Gastrocnemius medialis (tissue), 4 donors: ENCODE measurements around the gene LENG1. TPM values are rescaled to one million over a fixed set of nuclear protein-coding genes. Genes with fewer than 3 reads are reported as not detected.
"Not testable (repeated sequence)": the region's sequence is repeated elsewhere in the genome, so short reads cannot be mapped to it uniquely, and the experiment has no call there.

Experiments used
- ATAC-seq, 2 donors: fragments of 150-250 bp; one replicate each; pipeline ENCODE4 v1.9.1; 2016
- DNase-seq, 2 donors: peaks; one replicate each; pipeline ENCODE4 v3.0.0-alpha.2; 2019
- H3K27ac ChIP-seq, 4 donors: fragments of 200-600 bp; sonication (generic); 1 replicate in 1 of 4; 2 replicates in 3 of 4; pipeline ENCODE4 v1.5.1; 2016 to 2018; ENCODE audit warnings: mild to moderate bottlenecking in 2 of 4, moderate library complexity in 1 of 4
- H3K27me3 ChIP-seq, 3 donors: fragments of 200-600 bp; sonication (generic) in 2 of 3; 1 replicate in 1 of 3; 2 replicates in 2 of 3; pipeline versions ENCODE4 v1.5.1 to v1.6.0; 2016 to 2019; ENCODE audit warnings: mild to moderate bottlenecking in 1 of 3, moderate library complexity in 1 of 3
- H3K36me3 ChIP-seq, 2 donors: fragments of 200-600 bp; sonication (generic) in 1 of 2; one replicate each; pipeline ENCODE4 v1.5.1; 2017 to 2018
- H3K4me1 ChIP-seq, 2 donors: fragments of 200-600 bp; sonication (generic) in 1 of 2; one replicate each; pipeline ENCODE4 v1.5.1; 2016 to 2017; ENCODE audit warnings: mild to moderate bottlenecking in 2 of 2
- H3K4me3 ChIP-seq, 4 donors: fragments of 200-600 bp; sonication (generic) in 3 of 4; 1 replicate in 1 of 4; 2 replicates in 3 of 4; pipeline ENCODE4 v1.5.1; 2016 to 2019; ENCODE audit warnings: mild to moderate bottlenecking in 2 of 4
- H3K9me3 ChIP-seq, 3 donors: fragments of 200-600 bp; sonication (generic) in 2 of 3; 1 replicate in 1 of 3; 2 replicates in 2 of 3; pipeline ENCODE4 v1.5.1; 2016 to 2019
- POLR2A ChIP-seq, 2 donors: fragments of 450-650 bp; IDR thresholded peaks; one replicate each; pipeline ENCODE4 v1.6.1; 2017; ENCODE audit warnings: antibody characterized with exemption in 2 of 2, mild to moderate bottlenecking in 2 of 2, moderate library complexity in 2 of 2
- in situ Hi-C, 4 donors: fragments of 200-750 bp; cut with MboI; loops; one replicate each; pipeline versions ENCODE4 v1.15.0 to v1.8.0; 2017; ENCODE audit warnings: low sequenced_read_pairs in 4 of 4
- intact Hi-C: fragments of 100-400 bp; cut with DNase I; formaldehyde crosslinking; loops from one replicate; pipeline ENCODE4 v1.15.1; 2023; ENCODE audit warnings: low total_unique reads
- total RNA-seq, 4 donors: library from RNA; depleted of rRNA; stranded (reverse); fragments of >200 nt; gene quantifications; one replicate each; pipeline versions ENCODE4 v1.1.0 to v1.2.3, GENCODE V29; 2016
- TF ChIP-seq, protein P1 (sequence below), 5 experiments: fragments of 450-650 bp in 3 of 5; fragments of 200-600 bp in 2 of 5; sonication (generic) in 2 of 5; IDR thresholded peaks in 4 of 5; conservative IDR thresholded peaks in 1 of 5; 1 replicate in 4 of 5; 2 replicates in 1 of 5; pipeline ENCODE4 v1.5.1; 2016 to 2019; ENCODE audit warnings: antibody characterized with exemption in 5 of 5, mild to moderate bottlenecking in 3 of 5, moderate library complexity in 3 of 5

Gene LENG1
- total RNA-seq, 4 donors from 2014 or later = 6.5 to 14.2 (median 11.9) TPM

DNA sequence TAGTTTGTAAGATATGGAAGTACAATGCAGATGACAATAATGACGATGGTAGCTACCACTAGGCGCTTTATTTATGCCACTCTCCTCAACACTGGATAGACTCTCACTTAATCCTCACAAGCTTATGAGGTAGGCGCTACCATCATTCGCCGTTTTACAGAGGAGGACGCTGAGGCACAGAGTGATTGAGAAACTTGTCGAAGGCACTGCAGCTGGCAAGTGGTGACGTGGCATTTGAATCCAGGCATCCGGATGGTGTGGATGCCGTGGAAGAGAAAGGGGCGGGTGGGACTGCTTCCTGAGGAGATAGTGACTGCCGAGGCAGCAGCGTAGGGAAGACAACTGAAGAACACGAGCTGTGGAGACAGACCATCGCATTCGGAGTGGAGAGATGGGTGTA, 39.9 kb upstream of the LENG1 start:
- DNase-seq (no peak), ATAC-seq (no peak)
- Histone ChIP-seq H3K27me3 (no peaks in the 10 kb centered on the region), H3K36me3 (peaks cover 0 to 28% of the 10 kb centered on the region in 2 donors), H3K9me3 (no peaks in the 10 kb centered on the region), H3K27ac (peak overlapping the region; percentile 5 to 95 (median 92)), H3K4me3 (no peak overlapping the region), H3K4me1 (peaks cover 32 to 34% of the 10 kb centered on the region in 2 donors)
- TF ChIP-seq POLR2A (IDR thresholded peaks at IDR 0.05) = no peak
- TF ChIP-seq, protein P1, sequence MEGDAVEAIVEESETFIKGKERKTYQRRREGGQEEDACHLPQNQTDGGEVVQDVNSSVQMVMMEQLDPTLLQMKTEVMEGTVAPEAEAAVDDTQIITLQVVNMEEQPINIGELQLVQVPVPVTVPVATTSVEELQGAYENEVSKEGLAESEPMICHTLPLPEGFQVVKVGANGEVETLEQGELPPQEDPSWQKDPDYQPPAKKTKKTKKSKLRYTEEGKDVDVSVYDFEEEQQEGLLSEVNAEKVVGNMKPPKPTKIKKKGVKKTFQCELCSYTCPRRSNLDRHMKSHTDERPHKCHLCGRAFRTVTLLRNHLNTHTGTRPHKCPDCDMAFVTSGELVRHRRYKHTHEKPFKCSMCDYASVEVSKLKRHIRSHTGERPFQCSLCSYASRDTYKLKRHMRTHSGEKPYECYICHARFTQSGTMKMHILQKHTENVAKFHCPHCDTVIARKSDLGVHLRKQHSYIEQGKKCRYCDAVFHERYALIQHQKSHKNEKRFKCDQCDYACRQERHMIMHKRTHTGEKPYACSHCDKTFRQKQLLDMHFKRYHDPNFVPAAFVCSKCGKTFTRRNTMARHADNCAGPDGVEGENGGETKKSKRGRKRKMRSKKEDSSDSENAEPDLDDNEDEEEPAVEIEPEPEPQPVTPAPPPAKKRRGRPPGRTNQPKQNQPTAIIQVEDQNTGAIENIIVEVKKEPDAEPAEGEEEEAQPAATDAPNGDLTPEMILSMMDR (IDR thresholded peaks at IDR 0.05 in 4 of 5, conservative IDR thresholded peaks at IDR 0.05 in 1 of 5) = no peak
- intact Hi-C loops = no loop called here
- in situ Hi-C loops = no loop called here

GRCh38 chr19:54197121-54197520, 37.6 kb upstream of the LENG1 start:
- H3K36me3 ChIP-seq = peaks cover 5 to 28% of the 10 kb centered on the region in 2 donors
- no peak for ATAC-seq

GRCh38 chr19:54196536-54196935, 37.0 kb upstream of the LENG1 start:
- ATAC-seq (no peak), DNase-seq (no peak)
- TF ChIP-seq POLR2A (IDR thresholded peaks at IDR 0.05) = no peak
- TF ChIP-seq, protein P1 (IDR thresholded peaks at IDR 0.05 in 4 of 5, conservative IDR thresholded peaks at IDR 0.05 in 1 of 5) = no peak
- H3K4me1 ChIP-seq = peaks cover 12 to 13% of the 10 kb centered on the region in 2 donors
- H3K27ac ChIP-seq = no peak overlapping the region
- intact Hi-C loops (no loop called here), in situ Hi-C loops (no loop called here)
- H3K36me3 ChIP-seq = peaks cover 5 to 25% of the 10 kb centered on the region in 2 donors
- H3K4me3 ChIP-seq = no peak overlapping the region
- H3K9me3 ChIP-seq = no peaks in the 10 kb centered on the region
- H3K27me3 ChIP-seq = no peaks in the 10 kb centered on the region

More at GRCh38 chr19:54197121-54197520, 37.6 kb upstream of the LENG1 start:
- intact Hi-C loops (no loop called here), in situ Hi-C loops (no loop called here)
- Histone ChIP-seq H3K4me3 (no peak overlapping the region), H3K4me1 (peaks cover 12 to 13% of the 10 kb centered on the region in 2 donors), H3K27me3 (no peaks in the 10 kb centered on the region), H3K27ac (no peak overlapping the region), H3K9me3 (no peaks in the 10 kb centered on the region)
- no peak for TF ChIP-seq POLR2A (IDR thresholded peaks at IDR 0.05)
- TF ChIP-seq, protein P1 (IDR thresholded peaks at IDR 0.05 in 4 of 5, conservative IDR thresholded peaks at IDR 0.05 in 1 of 5) = no peak
- DNase-seq = no peak

DNA sequence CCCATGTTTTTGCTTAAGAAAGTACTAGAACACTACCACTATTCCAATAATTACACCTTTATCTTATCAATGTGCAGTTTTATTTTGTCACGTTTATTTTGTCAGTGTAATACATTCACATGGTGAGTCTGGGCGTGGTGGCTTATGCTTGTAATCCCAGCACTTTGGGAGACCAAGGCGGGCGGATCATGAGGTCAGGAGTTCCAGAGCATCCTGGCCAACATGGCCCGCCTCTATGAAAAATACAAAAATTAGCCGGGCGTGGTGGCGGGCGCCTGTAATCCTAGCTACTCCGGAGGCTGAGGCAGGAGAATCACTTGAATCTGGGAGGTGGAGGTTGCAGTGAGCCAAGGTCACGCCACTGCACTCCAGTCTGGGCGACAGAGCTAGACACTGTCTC, 34.9 kb upstream of the LENG1 start:
- H3K4me3 ChIP-seq, in situ Hi-C loops, H3K9me3 ChIP-seq, DNase-seq, ATAC-seq, intact Hi-C loops, H3K27me3 ChIP-seq, H3K27ac ChIP-seq: not testable (repeated sequence)
- peaks cover 9 to 12% of the 10 kb centered on the region in 2 donors for H3K4me1 ChIP-seq
- H3K36me3 ChIP-seq = peaks cover 5 to 25% of the 10 kb centered on the region in 2 donors

DNA sequence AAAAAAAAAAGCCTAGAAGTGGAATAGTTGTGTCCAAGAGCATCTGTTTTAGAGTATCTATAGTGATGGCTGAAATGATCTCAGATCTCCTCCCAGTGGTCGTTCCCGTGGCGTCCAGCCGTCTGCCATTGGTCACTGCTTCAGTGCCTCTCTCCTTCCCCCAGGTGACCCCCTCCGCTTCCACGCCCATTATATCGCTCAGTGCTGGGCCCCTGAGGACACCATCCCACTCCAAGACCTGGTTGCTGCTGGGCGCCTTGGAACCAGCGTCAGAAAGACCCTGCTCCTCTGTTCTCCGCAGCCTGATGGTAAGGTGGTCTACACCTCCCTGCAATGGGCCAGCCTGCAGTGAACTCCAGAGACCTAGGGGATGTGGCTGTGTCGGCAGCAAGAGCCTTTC, 33.5 kb upstream of the LENG1 start:
- Histone ChIP-seq H3K27me3 (no peaks in the 10 kb centered on the region), H3K36me3 (peaks cover 5 to 25% of the 10 kb centered on the region in 2 donors), H3K27ac (no peak overlapping the region), H3K4me1 (peaks cover 15 to 20% of the 10 kb centered on the region in 2 donors), H3K9me3 (no peaks in the 10 kb centered on the region), H3K4me3 (no peak overlapping the region)
- DNase-seq (no peak), ATAC-seq (no peak)
- no peak for TF ChIP-seq POLR2A (IDR thresholded peaks at IDR 0.05)
- TF ChIP-seq, protein P1 (IDR thresholded peaks at IDR 0.05 in 4 of 5, conservative IDR thresholded peaks at IDR 0.05 in 1 of 5) = no peak
- intact Hi-C loops = no loop called here
- in situ Hi-C loops = no loop called here
